Myocyte (in vitro differentiated cells): ENCODE measurements around the gene CLIC4. TPM values are rescaled to one million over a fixed set of nuclear protein-coding genes. Genes with fewer than 3 reads are reported as not detected.
"Not testable (repeated sequence)": the region's sequence is repeated elsewhere in the genome, so short reads cannot be mapped to it uniquely, and the experiment has no call there.

Experiments
- DNase-seq: peaks from one replicate; pipeline ENCODE4 v3.0.0-alpha.2; 2012; ENCODE audit warnings: low read depth
- total RNA-seq: library from RNA; depleted of rRNA; stranded (reverse); fragments of >200 nt; gene quantifications from 2 replicates; pipeline ENCODE4 v1.2.3, GENCODE V29; 2014

Gene CLIC4
- total RNA-seq, 1 donor from 2014 or later = 910 TPM

DNA sequence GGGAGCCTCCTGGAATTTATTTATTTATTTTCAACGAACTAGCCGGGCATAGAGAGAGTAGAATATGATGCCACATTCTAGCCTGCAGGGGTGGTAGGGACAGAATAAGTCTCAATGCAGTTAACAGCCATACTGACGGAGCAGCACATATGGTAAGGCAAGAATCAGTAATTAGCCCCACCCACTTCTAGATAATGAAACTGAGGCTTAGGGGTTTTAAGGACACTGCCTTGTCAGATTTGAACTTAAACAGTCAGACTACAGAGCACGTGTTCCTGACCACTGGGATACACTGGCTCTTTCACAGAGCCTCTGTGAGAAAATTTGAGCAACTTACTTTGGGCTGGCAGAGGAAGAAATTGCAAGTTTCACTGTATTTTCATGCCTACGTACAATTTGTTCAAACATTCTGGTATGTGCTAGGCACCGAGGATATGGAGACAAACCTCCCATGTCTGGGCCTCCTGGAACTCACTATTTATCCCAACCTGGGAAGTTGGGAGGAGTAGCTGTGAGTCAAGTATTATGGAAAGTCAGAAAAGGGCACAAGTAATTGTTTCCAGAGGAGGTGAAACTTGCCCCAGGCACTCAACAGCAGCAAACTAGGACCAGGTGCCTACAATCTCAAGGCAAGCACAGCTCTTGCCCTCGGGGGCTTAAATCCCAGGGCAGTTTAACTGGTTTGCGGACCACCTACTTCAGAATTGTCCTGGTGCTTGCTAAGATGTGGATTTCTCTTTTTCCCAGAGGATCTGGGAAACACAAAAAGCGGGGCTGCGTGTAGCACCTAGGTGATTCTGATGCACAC is 1.6 kb upstream of the CLIC4 start:
- no peak for DNase-seq

DNA sequence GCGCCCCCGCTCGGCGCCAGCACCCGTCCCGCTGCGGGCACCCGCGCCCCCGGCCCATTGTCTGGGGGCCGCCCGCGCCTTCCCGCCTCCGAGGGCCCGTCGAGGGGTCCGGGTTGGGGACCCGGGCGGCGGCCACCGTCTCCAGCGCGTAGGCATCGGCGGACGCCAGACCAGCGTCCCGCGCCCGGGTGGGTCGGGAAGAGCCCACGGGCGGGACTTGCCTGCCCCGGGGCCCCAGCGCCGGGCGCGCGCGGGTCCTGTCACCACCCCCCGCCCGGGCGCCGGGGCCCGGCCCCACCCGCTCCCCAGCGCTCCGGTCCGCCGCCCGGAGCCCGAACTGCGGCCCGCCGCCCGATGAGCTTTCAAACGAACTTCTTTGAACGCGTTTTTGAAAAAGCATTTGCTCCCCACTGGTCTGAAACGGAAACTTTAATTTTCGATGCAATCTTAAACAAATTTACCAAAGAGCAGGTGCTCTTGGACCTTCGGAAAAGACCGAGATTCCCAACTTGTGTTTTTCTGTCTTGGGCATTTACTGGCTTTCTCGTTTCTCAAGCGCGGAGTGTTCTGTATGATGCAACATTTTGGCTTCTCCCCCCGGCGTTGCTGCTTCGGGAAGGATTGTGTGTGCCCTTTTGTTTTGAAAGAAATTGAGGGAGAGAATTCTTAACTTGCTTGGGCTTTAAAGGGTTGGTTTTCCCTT is 615 bp downstream of the CLIC4 start:
- peak; percentile 68 for DNase-seq

DNA sequence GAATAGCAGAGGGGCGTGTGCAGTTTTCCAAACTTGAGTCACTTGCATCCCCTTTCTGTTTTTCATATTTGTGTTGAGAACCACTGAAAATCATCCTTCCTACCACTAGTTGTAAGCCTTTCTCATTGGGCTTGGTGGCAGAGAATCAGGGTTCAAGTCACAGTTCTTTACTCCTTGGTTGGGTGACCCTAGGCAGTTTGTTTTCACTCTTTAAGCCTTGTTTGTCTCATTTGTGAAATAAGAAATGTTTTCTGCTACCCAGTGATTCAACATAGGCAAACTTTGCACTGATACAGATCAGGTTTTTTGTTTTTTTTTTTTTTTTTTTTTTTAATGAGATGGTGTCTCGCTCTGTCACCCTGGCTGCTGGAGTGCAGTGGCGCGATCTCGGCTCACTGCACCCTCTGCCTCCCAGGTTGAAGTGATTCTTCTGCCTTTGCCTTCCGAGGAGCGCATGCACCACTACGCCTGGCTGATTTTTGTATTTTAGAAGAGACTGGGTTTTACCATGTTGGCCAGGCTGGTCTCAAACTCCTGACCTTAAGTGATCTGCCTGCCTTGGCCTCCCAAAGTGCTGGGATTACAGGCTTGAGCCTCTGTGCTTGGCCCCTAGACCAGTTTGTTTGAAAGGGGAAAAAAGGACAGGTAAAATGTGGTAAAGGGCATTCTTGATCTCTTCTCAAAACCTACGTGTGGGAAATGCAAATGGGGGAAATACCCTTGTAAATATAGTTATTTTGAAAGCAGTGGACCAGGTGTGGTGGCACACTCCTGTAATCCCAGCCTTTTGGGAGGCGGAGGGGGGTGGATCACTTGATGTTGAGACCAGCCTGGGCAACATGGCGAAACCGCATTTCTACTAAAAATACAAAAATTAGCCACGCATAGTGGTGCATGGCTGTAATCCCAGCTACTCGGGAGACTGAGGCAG is 3.2 kb downstream of the CLIC4 start:
- DNase-seq = no peak

DNA sequence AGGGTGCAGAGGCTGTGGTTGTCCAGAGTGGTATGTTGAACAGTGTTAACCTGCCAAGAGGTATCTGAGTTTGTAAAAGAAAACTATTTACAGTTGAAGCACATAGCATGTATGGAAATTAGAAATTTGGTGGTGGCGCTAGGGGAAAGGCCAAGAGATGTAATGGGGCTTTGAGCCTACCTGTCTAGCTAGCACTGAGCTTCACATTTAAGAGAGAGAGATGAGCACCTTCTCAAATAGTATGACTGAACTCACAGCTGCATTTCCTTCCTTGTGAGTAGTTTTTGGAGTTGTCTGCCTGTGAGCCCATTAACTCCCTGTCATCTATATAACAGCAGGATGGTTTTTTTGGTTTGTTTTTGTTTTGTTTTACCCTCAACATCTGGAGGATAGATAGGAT is 4.0 kb downstream of the CLIC4 start:
- DNase-seq = no peak

DNA sequence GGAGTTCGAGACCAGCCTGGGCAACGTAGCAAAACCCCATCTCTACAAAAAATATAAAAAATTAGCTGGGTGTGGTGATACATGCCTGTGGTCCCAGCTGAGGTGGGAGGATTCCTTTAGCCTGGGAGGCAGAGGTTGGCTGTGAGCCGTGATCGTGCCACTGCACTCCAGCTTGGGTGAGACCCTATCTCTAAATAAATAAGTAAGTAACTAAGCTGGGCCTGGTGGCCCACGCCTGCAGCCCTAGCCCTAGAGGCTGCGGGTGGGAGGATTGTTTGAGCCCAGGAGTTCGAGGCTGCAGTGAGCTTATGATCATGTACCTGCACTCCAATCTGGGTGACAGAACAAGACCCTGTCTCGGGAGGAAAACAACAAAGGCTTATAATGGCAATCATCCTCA is 4.6 kb downstream of the CLIC4 start:
- no peak for DNase-seq

DNA sequence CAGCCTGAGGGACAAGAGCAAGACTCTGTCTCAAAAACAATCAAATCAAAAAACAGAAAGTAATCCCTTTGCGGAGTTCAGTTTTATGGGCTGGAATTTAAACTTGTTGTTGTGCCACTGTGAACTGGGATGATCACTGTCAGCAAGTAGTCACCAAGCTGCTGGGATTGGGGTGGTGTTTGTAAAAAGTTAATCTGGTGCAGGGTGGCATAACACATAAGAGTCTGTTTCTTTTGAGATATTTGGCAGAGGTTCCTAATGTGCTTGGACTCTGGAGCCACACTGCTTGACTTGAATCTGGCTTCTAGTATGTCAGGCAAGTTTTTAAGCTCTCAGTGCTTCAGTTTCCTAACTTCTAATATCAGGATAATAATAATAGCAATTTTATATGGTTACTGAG is 6.6 kb downstream of the CLIC4 start:
- DNase-seq = no peak

DNA sequence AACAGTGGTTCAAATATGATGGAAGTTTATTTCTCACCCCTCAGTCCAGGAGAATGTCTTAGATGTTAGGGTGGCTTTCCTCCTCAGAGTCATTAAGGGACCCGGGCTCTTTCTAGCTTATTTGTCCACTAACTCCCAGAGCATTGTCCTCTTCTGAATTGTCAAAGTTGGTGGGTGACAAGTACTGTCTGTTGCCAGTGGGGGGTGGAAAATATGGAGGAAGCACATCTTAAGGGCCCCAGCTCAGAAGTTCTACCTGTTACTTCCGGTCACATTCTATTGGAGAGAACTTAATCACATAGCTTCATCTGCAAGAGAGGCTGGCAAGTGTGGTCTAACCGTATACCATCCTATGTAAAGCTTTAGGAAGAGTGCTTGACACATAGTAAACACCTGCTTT is 7.1 kb downstream of the CLIC4 start:
- DNase-seq = no peak

DNA sequence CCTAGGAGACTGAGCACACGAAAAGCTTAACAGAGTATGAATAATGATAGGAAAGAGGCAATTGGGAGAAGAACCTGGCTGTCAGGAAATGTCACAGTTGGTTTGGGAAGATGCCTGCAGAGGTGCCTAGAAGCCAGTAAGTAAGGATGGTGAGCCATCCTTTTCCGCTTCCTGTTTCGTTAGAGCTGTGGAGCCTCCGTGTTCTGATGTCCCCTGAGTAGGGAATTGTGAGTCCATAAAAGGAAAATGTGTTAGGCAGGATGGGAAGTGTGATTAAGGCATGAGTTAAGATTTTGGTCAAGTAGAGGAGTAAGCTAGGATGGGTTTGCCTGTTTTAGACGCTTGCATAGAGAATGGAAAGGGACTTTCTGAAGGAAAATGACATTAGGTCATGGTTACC is 9.0 kb downstream of the CLIC4 start:
- no peak for DNase-seq

DNA sequence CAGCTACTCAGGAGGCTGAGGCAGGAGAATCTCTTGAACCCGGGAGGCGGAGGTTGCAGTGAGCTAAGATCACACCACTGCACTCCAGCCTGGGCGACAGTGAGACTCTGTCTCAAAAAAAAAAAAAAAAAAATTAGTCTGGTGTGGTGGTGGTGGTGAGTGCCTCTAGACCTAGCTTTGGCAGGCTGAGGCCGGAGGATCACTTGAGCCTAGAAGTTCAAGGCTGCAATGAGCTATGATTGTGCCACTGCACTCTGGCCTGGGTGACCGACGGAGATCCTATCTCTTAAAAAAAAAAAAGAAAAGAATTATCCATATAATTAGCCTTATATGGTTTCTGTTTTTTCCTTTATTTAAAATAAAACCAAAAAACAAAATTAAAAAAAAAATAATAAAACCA is 10.1 kb downstream of the CLIC4 start:
- not testable (repeated sequence) for DNase-seq

DNA sequence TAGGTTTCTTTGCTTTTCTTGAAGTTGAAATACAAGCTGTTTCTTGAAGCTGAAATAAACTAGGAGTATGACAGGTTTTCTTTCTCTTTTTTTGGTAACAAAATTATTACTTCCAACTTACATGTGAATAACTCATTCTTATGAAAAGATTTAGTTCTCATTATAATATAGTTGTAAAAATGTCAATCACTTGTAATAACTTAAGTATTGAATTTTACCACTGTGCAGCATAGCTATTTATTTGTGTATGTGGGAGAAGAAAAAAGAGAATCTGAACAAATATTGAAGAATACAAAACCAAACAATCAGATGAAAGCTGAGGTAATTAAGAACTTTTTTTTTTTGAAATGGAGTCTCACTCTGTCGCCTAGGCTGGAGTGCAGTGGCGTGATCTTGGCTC is 11.1 kb downstream of the CLIC4 start:
- DNase-seq = no peak

DNA sequence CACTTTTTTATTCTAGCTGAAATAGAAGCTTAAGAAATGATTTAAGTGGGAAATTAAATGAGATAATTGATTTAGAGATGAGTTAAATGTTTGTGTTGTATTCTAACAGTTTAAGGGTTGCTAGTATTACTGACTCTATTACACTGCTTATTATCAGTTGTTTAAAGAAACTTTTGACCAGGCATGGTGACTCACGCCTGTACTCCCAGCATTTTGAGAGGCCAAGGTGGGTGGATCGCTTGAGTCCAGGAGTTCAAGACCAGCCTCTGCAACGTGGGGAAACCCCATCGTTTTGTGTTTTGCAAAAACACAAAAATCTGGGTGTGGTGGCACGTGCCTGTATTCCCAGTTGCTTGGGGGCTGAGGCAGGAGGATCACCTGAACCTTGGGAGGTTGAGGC is 14.2 kb downstream of the CLIC4 start:
- DNase-seq = no peak

DNA sequence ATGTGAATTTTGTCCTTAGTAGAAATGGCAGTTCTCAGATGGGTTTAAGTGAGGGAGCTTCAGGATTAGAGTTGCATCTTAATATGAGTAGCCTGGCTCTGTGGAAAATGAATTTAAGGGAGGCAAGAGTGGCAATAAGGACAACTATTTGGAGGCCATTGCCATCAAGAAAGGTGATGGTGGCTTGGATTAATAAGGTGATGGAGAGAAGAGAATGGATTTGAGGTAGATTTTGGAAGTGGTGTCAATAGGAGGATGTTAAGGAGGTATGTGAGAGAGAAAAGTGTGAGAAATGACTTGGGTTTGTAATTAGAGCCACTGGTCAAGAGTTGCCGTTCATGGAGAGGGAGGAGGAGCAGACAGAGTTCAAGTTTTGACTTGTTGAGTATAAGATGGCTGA is 16.3 kb downstream of the CLIC4 start:
- DNase-seq = no peak

DNA sequence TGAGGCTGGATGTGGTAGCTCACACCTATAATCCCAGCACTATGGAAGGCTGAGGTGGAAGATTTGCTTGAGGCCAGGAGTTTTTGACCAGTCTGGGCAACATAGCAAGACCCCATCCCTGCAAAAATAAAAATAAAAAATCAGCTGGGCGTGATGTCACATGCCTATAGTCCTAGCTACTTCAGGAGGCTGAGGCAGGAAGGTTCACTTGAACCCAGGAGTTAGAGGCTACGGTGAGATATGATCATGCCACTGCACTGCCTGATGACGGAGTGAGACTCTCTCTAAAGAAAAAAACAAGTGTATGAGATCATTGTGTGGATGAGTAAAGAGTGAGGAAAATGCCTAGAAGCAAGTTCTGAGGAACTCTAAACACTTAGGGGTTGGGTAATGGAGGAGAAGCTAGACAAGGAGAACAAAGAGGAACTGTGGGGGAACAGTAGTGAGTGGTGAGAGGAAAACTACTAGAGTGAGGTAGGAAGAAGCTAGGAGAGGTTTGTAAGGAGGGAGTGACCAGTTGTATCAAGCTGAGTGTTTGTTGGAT is 17.0 kb downstream of the CLIC4 start:
- no peak for DNase-seq

DNA sequence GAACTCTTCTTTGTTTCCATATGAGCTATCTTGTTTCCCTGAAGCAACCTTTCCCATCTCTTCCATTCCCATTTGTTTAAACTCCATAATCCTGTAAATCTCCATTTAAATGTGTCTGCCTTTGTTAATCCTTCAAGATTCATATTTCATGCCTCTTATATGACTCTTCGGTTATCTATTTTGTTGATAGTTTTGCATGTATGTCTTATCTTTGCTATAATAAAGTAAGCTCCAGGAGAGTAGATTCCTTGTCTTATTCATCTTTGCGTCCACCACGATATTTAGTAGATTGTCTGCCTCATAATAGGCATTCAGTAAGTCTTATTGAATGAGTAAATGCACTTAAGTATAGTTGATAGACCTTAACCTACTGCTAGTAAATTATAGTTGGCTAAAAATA is 18.4 kb downstream of the CLIC4 start:
- no peak for DNase-seq

DNA sequence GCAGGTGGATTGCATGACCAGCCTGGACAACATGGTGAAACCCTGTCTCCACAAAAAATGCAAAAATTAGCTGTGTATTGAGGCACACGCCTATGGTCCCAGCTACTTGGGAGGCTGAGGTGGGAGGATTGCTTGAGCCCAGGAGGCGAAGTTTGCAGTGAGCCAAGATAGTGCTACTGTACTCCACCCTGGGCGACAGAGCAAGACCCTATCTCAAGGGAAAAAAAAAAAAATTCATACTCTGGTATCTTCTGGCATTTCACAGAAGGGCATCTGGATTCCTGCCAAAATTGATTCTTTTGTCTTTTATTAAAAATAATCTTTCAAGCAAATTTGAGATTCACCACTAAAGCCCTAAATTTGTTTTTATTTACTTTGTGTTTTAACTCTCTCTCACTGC is 19.2 kb downstream of the CLIC4 start:
- no peak for DNase-seq

DNA sequence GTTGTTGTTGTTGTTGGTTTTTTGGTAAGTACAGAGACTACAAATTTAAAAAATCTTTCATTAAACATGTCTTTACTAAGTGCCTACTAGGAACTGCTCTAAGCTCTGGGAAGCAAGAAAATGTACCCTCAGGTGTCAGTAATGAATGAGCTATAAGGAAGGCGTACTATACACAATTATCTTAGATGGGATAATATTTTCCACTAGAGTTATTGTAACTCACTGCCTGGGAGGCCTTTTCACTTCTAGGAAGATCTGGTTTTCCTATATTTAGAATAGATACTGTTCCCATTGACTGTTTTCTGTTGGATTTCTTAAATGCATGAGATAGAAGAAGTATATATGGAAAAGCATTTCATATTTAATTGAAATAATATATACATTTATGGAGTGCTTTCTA is 19.6 kb downstream of the CLIC4 start:
- DNase-seq = no peak

DNA sequence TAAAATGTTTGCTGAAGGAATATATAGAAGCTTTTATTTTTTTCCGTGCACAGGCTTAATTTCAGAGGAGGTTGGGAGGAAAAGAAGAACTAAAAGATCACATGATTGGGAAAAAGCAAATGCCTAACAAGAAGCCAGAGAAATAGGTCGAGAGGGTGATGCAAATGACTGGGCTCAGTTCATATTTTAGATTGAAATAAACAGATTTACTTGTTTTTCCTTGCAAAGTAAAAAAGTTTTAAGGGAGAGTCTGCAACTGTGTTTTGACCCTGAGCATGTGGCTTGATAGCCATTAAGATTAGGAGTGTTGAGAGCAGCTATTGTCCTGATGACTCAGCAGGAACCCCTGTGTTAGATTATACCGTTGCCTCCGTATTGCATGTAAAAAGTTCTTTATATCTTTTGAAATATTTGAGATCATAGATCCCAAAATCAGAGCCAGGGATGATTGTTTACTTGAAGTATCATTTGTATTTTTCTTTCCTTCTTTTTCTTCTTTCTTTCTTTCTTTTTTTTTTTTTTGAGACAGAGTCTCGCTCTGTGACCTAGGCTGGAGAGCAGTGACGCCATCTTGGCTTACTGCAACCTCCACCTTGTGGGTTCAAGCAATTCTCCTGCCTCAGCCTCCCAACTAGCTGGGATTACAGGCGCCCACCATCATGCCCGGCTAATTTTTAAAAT is 20.2 kb downstream of the CLIC4 start:
- no peak for DNase-seq

DNA sequence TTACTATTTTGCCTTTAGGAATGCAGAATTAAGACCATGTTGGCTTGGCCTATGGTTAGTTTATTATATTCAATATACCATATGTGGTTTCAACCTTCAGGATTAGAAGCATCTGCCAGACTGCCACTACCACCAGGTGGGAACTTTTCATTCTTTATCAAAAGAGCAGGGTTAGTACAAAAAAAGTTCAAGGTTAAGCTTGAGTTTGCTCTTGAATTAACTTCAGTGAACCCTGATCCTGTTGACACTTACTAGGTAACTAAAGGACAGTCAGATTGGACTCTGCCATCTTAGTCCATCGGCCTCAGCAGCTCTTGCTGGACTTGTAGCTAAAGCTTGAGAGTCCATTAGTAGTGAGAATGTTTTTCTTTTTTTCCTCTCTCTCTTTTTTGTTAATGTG is 22.1 kb downstream of the CLIC4 start:
- DNase-seq = no peak

DNA sequence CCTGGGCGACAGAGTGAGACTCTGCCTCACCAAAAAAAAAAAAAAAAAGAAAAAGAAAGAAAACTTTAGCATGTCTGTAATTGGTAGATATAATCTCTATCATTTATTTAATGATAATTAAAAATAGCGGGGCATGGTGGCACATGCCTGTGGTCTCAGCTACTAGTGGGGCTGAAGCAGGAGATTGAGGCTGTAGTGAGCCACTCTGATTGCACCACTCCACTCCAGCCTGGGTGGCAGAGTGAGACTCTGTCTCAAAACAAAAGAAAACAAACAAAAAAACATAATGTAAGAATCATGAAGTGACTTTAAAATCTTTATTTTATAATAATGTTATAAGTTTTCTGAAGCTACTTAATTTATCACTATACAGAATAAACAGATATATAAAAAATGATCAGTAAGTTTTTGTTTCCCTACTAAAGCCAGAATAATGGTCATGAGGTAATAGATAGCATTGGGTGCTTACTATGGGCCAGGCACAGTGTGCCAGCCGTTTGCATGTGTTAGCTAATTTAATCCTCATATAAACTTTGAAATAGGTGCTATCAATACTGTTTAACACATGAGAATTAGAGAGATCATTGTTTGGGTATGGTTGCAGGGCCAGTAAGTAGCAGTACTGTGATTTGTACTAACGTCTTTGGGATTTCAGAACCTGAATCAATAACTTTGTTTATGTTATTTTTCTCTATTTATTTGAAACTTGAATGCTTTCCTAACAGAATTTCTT is 23.8 kb downstream of the CLIC4 start:
- DNase-seq = no peak
